ENCODE measurements around the gene PALLD.

Gene PALLD

GRCh38 chr4:168694667-168695066, 197.8 kb downstream of the PALLD start:
- Histone ChIP-seq H4K20me1 (ENCODE audit: insufficient read depth, low read length) (no peaks in the 10 kb centered on the region), H3K27ac (ENCODE audit: low read length) (no peak overlapping the region), H3K4me1 (ENCODE audit: insufficient read depth, low read length) (no peaks in the 10 kb centered on the region), H3K27me3 (ENCODE audit: insufficient read depth, low read length, poor library complexity) (no peaks in the 10 kb centered on the region), H3K36me3 (ENCODE audit: insufficient read depth, low read length) (no peaks in the 10 kb centered on the region), H3K9me3 (ENCODE audit: insufficient read depth, low read length, severe bottlenecking) (no peaks in the 10 kb centered on the region), H3K4me3 (ENCODE audit: low read depth in 1 of 2, low read length in 2 of 2) (no peak overlapping the region), H3K79me2 (ENCODE audit: insufficient read depth, low read length) (no peaks in the 10 kb centered on the region), H3K4me2 (ENCODE audit: insufficient read depth, low read length) (no peak overlapping the region), H3K9ac (ENCODE audit: low read depth, low read length) (no peak overlapping the region), H2AFZ (ENCODE audit: low read depth, low read length) (no peak overlapping the region)
- DNase-seq (no peak), ATAC-seq (ENCODE audit: insufficient read depth, low read depth) (no peak)
- no peak for TF ChIP-seq EZH2 (IDR thresholded peaks at IDR 0.05; ENCODE audit: borderline replicate concordance, low read depth, low read length, severe bottlenecking)
- TF ChIP-seq CTCF (IDR thresholded peaks at IDR 0.05; ENCODE audit: borderline replicate concordance, extremely low read depth, low read length, poor library complexity, severe bottlenecking) = no peak

DNA sequence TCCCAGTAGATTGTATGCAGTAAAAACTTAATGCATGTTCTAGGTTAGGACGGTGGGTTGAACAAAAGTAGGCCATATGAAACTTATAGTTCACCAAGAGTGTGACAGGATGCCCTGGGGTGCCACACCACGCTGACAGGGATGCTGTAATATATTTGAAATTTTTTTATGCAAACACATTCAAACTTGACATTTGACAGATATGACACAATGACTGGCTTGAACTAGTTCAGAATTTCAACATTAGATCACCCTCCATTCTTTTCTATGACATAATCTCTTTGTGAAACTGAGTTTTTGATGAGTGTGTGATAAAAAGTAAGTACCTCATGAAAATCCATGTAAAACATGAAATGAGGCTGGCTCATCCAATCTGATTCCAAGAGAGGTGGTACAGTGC, 198.4 kb downstream of the PALLD start:
- Histone ChIP-seq H3K27ac (ENCODE audit: low read length) (no peak overlapping the region), H3K79me2 (ENCODE audit: insufficient read depth, low read length) (no peaks in the 10 kb centered on the region), H4K20me1 (ENCODE audit: insufficient read depth, low read length) (no peaks in the 10 kb centered on the region), H3K4me3 (ENCODE audit: low read depth in 1 of 2, low read length in 2 of 2) (no peak overlapping the region), H3K4me1 (ENCODE audit: insufficient read depth, low read length) (no peaks in the 10 kb centered on the region), H3K4me2 (ENCODE audit: insufficient read depth, low read length) (no peak overlapping the region), H3K9me3 (ENCODE audit: insufficient read depth, low read length, severe bottlenecking) (no peaks in the 10 kb centered on the region), H3K27me3 (ENCODE audit: insufficient read depth, low read length, poor library complexity) (no peaks in the 10 kb centered on the region), H3K36me3 (ENCODE audit: insufficient read depth, low read length) (no peaks in the 10 kb centered on the region), H2AFZ (ENCODE audit: low read depth, low read length) (no peak overlapping the region), H3K9ac (ENCODE audit: low read depth, low read length) (no peak overlapping the region)
- DNase-seq (no peak), ATAC-seq (ENCODE audit: insufficient read depth, low read depth) (no peak)
- TF ChIP-seq CTCF (IDR thresholded peaks at IDR 0.05; ENCODE audit: borderline replicate concordance, extremely low read depth, low read length, poor library complexity, severe bottlenecking) (no peak), EZH2 (IDR thresholded peaks at IDR 0.05; ENCODE audit: borderline replicate concordance, low read depth, low read length, severe bottlenecking) (no peak)

DNA sequence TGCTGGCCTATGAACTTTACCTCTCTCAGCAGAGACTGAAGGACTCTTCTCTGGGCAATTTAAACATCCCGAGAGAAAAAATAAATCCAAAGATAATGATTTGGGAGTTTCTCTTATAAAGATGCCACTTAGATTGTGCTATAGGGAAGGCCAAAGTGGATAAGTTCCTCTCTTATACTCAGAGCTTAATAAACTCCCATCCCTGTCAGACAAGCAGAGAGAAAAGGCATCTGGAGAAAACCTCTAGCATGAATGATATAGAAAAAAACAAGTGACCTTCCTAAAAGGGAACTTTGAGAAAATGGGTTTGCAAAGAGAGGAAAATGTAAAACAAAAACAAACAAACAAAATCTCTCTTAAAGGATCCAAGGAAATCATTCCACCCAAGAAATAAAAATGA, 199.4 kb downstream of the PALLD start:
- no peaks in the 10 kb centered on the region for H3K9me3 ChIP-seq (ENCODE audit: insufficient read depth, low read length, severe bottlenecking)
- no peak for TF ChIP-seq CTCF (IDR thresholded peaks at IDR 0.05; ENCODE audit: borderline replicate concordance, extremely low read depth, low read length, poor library complexity, severe bottlenecking)
- TF ChIP-seq EZH2 (IDR thresholded peaks at IDR 0.05; ENCODE audit: borderline replicate concordance, low read depth, low read length, severe bottlenecking) = no peak
- no peak overlapping the region for H3K4me3 ChIP-seq (ENCODE audit: low read depth in 1 of 2, low read length in 2 of 2)
- no peaks in the 10 kb centered on the region for H3K27me3 ChIP-seq (ENCODE audit: insufficient read depth, low read length, poor library complexity)
- no peak overlapping the region for H2AFZ ChIP-seq (ENCODE audit: low read depth, low read length)
- H3K36me3 ChIP-seq (ENCODE audit: insufficient read depth, low read length) = no peaks in the 10 kb centered on the region
- no peak for ATAC-seq (ENCODE audit: insufficient read depth, low read depth)
- H3K4me2 ChIP-seq (ENCODE audit: insufficient read depth, low read length) = no peak overlapping the region
- H3K27ac ChIP-seq (ENCODE audit: low read length) = no peak overlapping the region
- no peaks in the 10 kb centered on the region for H3K79me2 ChIP-seq (ENCODE audit: insufficient read depth, low read length)
- no peaks in the 10 kb centered on the region for H3K4me1 ChIP-seq (ENCODE audit: insufficient read depth, low read length)
- no peak for DNase-seq
- H4K20me1 ChIP-seq (ENCODE audit: insufficient read depth, low read length) = no peaks in the 10 kb centered on the region
- H3K9ac ChIP-seq (ENCODE audit: low read depth, low read length) = no peak overlapping the region

- no peak overlapping the region for H3K9ac ChIP-seq (ENCODE audit: low read depth, low read length)
- no peak overlapping the region for H3K4me3 ChIP-seq (ENCODE audit: low read depth in 1 of 2, low read length in 2 of 2)
- no peaks in the 10 kb centered on the region for H3K79me2 ChIP-seq (ENCODE audit: insufficient read depth, low read length)
- no peak for ATAC-seq (ENCODE audit: insufficient read depth, low read depth)
- H3K27ac ChIP-seq (ENCODE audit: low read length) = no peak overlapping the region
- H3K4me2 ChIP-seq (ENCODE audit: insufficient read depth, low read length) = no peak overlapping the region
- no peaks in the 10 kb centered on the region for H3K9me3 ChIP-seq (ENCODE audit: insufficient read depth, low read length, severe bottlenecking)
- no peaks in the 10 kb centered on the region for H4K20me1 ChIP-seq (ENCODE audit: insufficient read depth, low read length)
- TF ChIP-seq CTCF (IDR thresholded peaks at IDR 0.05; ENCODE audit: borderline replicate concordance, extremely low read depth, low read length, poor library complexity, severe bottlenecking) = no peak
- TF ChIP-seq EZH2 (IDR thresholded peaks at IDR 0.05; ENCODE audit: borderline replicate concordance, low read depth, low read length, severe bottlenecking) = no peak
- no peak for DNase-seq
- H2AFZ ChIP-seq (ENCODE audit: low read depth, low read length) = no peak overlapping the region
- no peaks in the 10 kb centered on the region for H3K4me1 ChIP-seq (ENCODE audit: insufficient read depth, low read length)
- H3K36me3 ChIP-seq (ENCODE audit: insufficient read depth, low read length) = no peaks in the 10 kb centered on the region
- no peaks in the 10 kb centered on the region for H3K27me3 ChIP-seq (ENCODE audit: insufficient read depth, low read length, poor library complexity)
These were observed 200.0 kb downstream of the PALLD start for GRCh38 chr4:168696826-168697225.
